Endothelial cell of umbilical vein (primary cell): ENCODE measurements around the gene NWD2. TPM values are rescaled to one million over a fixed set of nuclear protein-coding genes. Genes with fewer than 3 reads are reported as not detected.

Source experiments
- BruUV-seq: library from RNA; stranded (reverse); fragments of 400-500 nt; replicated peaks from 2 replicates; lab custom pipeline; 2021; lab: Mats Ljungman, UMichigan
- CTCF ChIA-PET: fragments of 300-600, 350-600 bp; sonication (Branson Sonifier 250); formaldehyde crosslinking; loops from one replicate; lab custom pipeline; 2021; ENCODE audit warnings: antibody characterized with exemption, inconsistent platforms; lab: Charles Lee
- POLR2A ChIA-PET: fragments of 300-600, 350-600 bp; sonication (Branson Sonifier 250); formaldehyde crosslinking; loops from one replicate; lab custom pipeline; 2021; ENCODE audit warnings: antibody characterized with exemption, inconsistent platforms; lab: Charles Lee
- DNase-seq: peaks from one replicate; pipeline ENCODE4 v3.0.0-alpha.2; 2011; ENCODE audit warnings: low read depth, low spot score
- FAIRE-seq: peaks from 2 replicates; lab custom pipeline; 2011; peaks lifted over from hg19 to GRCh38; lab: Jason Lieb, UNC
- H2AFZ ChIP-seq: 2 replicates; pipeline ENCODE4 v1.6.0; 2012; ENCODE audit warnings: low read depth, low read length, control low read depth, inconsistent platforms
- H3K27ac ChIP-seq: 2 replicates; pipeline ENCODE4 v1.5.1; 2011; ENCODE audit warnings: low read depth, mild to moderate bottlenecking, control low read depth, low read length, moderate library complexity; ENCODE audit not compliant: insufficient read depth
- H3K27me3 ChIP-seq, 2 experiments: 2 replicates each; pipeline versions ENCODE4 v1.6.0 to v1.6.1; 2011; ENCODE audit warnings: low read length in 2 of 2, mixed read lengths in 1 of 2; ENCODE audit not compliant: control insufficient read depth in 2 of 2, insufficient read depth in 2 of 2
- H3K36me3 ChIP-seq, 2 experiments: 2 replicates in 1 of 2; 3 replicates in 1 of 2; pipeline ENCODE4 v1.5.1; 2011; ENCODE audit warnings: low read length in 2 of 2, mild to moderate bottlenecking in 1 of 2, moderate library complexity in 1 of 2; ENCODE audit not compliant: control insufficient read depth in 2 of 2, insufficient read depth in 2 of 2; ENCODE audit errors: extremely low read depth in 1 of 2
- H3K4me1 ChIP-seq: 3 replicates; pipeline ENCODE4 v1.5.1; 2011; ENCODE audit warnings: mild to moderate bottlenecking, low read length; ENCODE audit not compliant: control insufficient read depth, insufficient read depth; ENCODE audit errors: extremely low read depth
- H3K4me2 ChIP-seq: 2 replicates; pipeline ENCODE4 v1.6.1; 2011; ENCODE audit warnings: low read length, control low read depth, mixed read lengths; ENCODE audit not compliant: insufficient read depth
- H3K4me3 ChIP-seq, 3 experiments: fragments of 200-600 bp in 1 of 3; sonication (generic), shearing (Covaris generic) in 1 of 3; replicated peaks in 1 of 3; 2 replicates each; pipeline ENCODE4 v1.5.1; 2011 to 2016; ENCODE audit warnings: control low read depth in 3 of 3, low read length in 3 of 3, mild to moderate bottlenecking in 2 of 3, inconsistent platforms in 1 of 3, low read depth in 1 of 3, moderate library complexity in 1 of 3; ENCODE audit not compliant: insufficient read depth in 1 of 3
- H3K79me2 ChIP-seq: 2 replicates; pipeline ENCODE4 v1.6.0; 2012; ENCODE audit warnings: low read length, inconsistent platforms; ENCODE audit not compliant: control insufficient read depth, insufficient read depth
- H3K9ac ChIP-seq: replicated peaks from 2 replicates; pipeline ENCODE3; 2011; ENCODE audit warnings: low read length, control low read depth; ENCODE audit not compliant: insufficient read depth; ENCODE audit errors: extremely low read depth
- H3K9me1 ChIP-seq: replicated peaks from 3 replicates; pipeline ENCODE4 v1.6.0; 2011; ENCODE audit warnings: mild to moderate bottlenecking, low read length; ENCODE audit not compliant: control insufficient read depth, insufficient read depth; ENCODE audit errors: extremely low read depth
- H3K9me3 ChIP-seq: replicated peaks from 2 replicates; pipeline ENCODE4 v1.5.1; 2012; ENCODE audit warnings: low read length, inconsistent platforms; ENCODE audit not compliant: control insufficient read depth, insufficient read depth
- H4K20me1 ChIP-seq: replicated peaks from 2 replicates; pipeline ENCODE3; 2011; ENCODE audit warnings: mild to moderate bottlenecking, low read length; ENCODE audit not compliant: control insufficient read depth, insufficient read depth; ENCODE audit errors: extremely low read depth
- EZH2 ChIP-seq: IDR thresholded peaks from 2 replicates; pipeline ENCODE4 v1.6.1; 2012; ENCODE audit warnings: borderline replicate concordance, low read depth, mild to moderate bottlenecking, moderate library complexity, low read length, inconsistent platforms; ENCODE audit not compliant: severe bottlenecking
- FOS ChIP-seq: IDR thresholded peaks from 2 replicates; pipeline ENCODE4 v1.6.1; 2011; ENCODE audit warnings: mild to moderate bottlenecking, low read length, moderate library complexity, borderline replicate concordance; ENCODE audit not compliant: insufficient read depth
- GATA2 ChIP-seq: IDR thresholded peaks from 2 replicates; pipeline ENCODE4 v1.7.0; 2011; ENCODE audit warnings: low read depth, mild to moderate bottlenecking, moderate library complexity, mixed read lengths, low read length; ENCODE audit not compliant: insufficient read length, insufficient read depth
- JUN ChIP-seq: IDR thresholded peaks from 2 replicates; pipeline ENCODE4 v1.6.1; 2011; ENCODE audit warnings: borderline replicate concordance, low read depth; ENCODE audit not compliant: insufficient read length, insufficient read depth
- MYC ChIP-seq: IDR thresholded peaks from one replicate; pipeline ENCODE4 v1.6.1; 2011; ENCODE audit warnings: mild to moderate bottlenecking, low read depth, low read length
- POLR2A ChIP-seq: IDR thresholded peaks from 2 replicates; pipeline ENCODE4 v1.6.1; 2012; ENCODE audit warnings: low read depth, mild to moderate bottlenecking, control low read depth, low read length
- POLR2AphosphoS5 ChIP-seq: IDR thresholded peaks from 2 replicates; pipeline ENCODE4 v1.6.1; 2012; ENCODE audit warnings: low read depth, mild to moderate bottlenecking, control low read depth, low read length, moderate library complexity; ENCODE audit not compliant: insufficient read depth
- dilution Hi-C: fragments of 300-500 bp; cut with MboI; formaldehyde crosslinking; loops from one replicate; pipeline ENCODE4 v1.15.0; 2019; ENCODE audit warnings: low sequenced_read_pairs; ENCODE audit not compliant: extremely low pct_ligation_motif_present
- intact Hi-C: fragments of 100-400 bp; cut with micrococcal nuclease; formaldehyde crosslinking; loops from one replicate; pipeline ENCODE4 v1.10.0; 2022
- polyA plus RNA-seq, 4 experiments: library from polyadenylated mRNA; depleted of rRNA in 3 of 4; stranded (reverse) in 3 of 4; unstranded in 1 of 4; fragments of >200 nt; gene quantifications; 2 replicates each; pipeline versions ENCODE4 v1.2.1 to v1.2.3, GENCODE V29; 2011 to 2012; ENCODE audit warnings: missing spikeins in 1 of 4
- total RNA-seq: library from RNA; stranded (reverse); gene quantifications from 2 replicates; pipeline ENCODE4 v1.2.3, GENCODE V29; 2021
- TF ChIP-seq, protein P1 (sequence below), 2 donors: IDR thresholded peaks; 1 replicate in 1 of 2; 2 replicates in 1 of 2; pipeline ENCODE4 v1.5.1; 2011; ENCODE audit warnings: low read length in 2 of 2, mild to moderate bottlenecking in 2 of 2, moderate library complexity in 2 of 2, control low read depth in 1 of 2, inconsistent platforms in 1 of 2, low read depth in 1 of 2; ENCODE audit not compliant: insufficient read depth in 1 of 2; ENCODE audit errors: extremely low read depth in 1 of 2
- TF ChIP-seq, protein P2 (sequence below): IDR thresholded peaks from 2 replicates; pipeline ENCODE4 v1.6.1; 2011; ENCODE audit not compliant: insufficient read depth, insufficient read length

NWD2 gene
- total and polyA plus RNA-seq, 2 donors (not counting 3 experiments of a cell fraction or from before 2014, with no cell fraction given) = not detected

DNA sequence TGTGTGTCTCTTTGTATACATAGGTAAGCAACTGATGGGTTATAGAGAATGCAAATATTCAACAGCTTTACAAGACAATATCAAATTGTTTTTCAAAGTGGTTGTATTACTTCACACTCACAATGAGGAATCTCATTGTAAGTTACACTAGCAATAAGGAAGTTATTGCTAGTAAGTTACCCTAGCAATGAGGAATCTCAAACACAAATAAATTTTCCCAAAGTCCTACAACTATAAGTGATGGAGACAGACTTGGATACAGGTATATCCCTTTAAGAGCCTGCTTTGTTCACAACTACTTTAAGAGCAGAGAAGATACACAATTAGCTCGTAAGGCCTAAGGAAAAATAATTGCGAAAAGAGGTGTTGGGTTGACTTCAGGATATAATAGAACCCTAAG is 28.3 kb upstream of the NWD2 start:
- no peak overlapping the region for H3K4me3 ChIP-seq
- H3K9ac ChIP-seq = no peak overlapping the region
- TF ChIP-seq GATA2 = no peak
- TF ChIP-seq FOS = no peak
- no peak for TF ChIP-seq JUN
- TF ChIP-seq POLR2A = no peak
- no peak for TF ChIP-seq MYC
- no peak for TF ChIP-seq EZH2
- TF ChIP-seq, protein P1, sequence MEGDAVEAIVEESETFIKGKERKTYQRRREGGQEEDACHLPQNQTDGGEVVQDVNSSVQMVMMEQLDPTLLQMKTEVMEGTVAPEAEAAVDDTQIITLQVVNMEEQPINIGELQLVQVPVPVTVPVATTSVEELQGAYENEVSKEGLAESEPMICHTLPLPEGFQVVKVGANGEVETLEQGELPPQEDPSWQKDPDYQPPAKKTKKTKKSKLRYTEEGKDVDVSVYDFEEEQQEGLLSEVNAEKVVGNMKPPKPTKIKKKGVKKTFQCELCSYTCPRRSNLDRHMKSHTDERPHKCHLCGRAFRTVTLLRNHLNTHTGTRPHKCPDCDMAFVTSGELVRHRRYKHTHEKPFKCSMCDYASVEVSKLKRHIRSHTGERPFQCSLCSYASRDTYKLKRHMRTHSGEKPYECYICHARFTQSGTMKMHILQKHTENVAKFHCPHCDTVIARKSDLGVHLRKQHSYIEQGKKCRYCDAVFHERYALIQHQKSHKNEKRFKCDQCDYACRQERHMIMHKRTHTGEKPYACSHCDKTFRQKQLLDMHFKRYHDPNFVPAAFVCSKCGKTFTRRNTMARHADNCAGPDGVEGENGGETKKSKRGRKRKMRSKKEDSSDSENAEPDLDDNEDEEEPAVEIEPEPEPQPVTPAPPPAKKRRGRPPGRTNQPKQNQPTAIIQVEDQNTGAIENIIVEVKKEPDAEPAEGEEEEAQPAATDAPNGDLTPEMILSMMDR (IDR thresholded peaks at IDR 0.05; ENCODE audit: extremely low read depth in 1 of 2, insufficient read depth in 1 of 2, low read depth in 1 of 2, low read length in 2 of 2) = no peak
- no peak for TF ChIP-seq POLR2AphosphoS5
- TF ChIP-seq, protein P2, sequence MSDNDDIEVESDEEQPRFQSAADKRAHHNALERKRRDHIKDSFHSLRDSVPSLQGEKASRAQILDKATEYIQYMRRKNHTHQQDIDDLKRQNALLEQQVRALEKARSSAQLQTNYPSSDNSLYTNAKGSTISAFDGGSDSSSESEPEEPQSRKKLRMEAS = no peak
- no peak overlapping the region for H2AFZ ChIP-seq
- no peak for FAIRE-seq
- dilution Hi-C loops (no loop called here), intact Hi-C loops (no loop called here)
- H3K9me3 ChIP-seq = no peaks in the 10 kb centered on the region
- H3K4me2 ChIP-seq = no peak overlapping the region
- no peaks in the 10 kb centered on the region for H3K36me3 ChIP-seq
- no peaks in the 10 kb centered on the region for H3K27me3 ChIP-seq
- no peak for DNase-seq
- H3K79me2 ChIP-seq = no peaks in the 10 kb centered on the region
- no peaks in the 10 kb centered on the region for H3K9me1 ChIP-seq
- ChIA-PET POLR2A (no interaction called here), CTCF (no interaction called here)
- no TSS peak for BruUV-seq
- no peaks in the 10 kb centered on the region for H4K20me1 ChIP-seq
- no peak overlapping the region for H3K27ac ChIP-seq
- no peaks in the 10 kb centered on the region for H3K4me1 ChIP-seq
